Transverse colon (tissue), 4 donors: ENCODE measurements around the gene CRYM. TPM values are rescaled to one million over a fixed set of nuclear protein-coding genes. Genes with fewer than 3 reads are reported as not detected.

Experiments
- DNase-seq: peaks from one replicate; pipeline ENCODE4 v3.0.0-alpha.2; 2019
- H3K27ac ChIP-seq, 4 donors: fragments of 200-600 bp; sonication (generic); 2 replicates each; pipeline ENCODE4 v1.5.1; 2016 to 2018; ENCODE audit warnings: inconsistent platforms in 4 of 4
- H3K27me3 ChIP-seq: fragments of 200-600 bp; sonication (generic); 2 replicates; pipeline ENCODE4 v1.5.1; 2017; ENCODE audit warnings: inconsistent platforms
- H3K36me3 ChIP-seq, 4 donors: fragments of 200-600 bp; sonication (generic); 2 replicates each; pipeline ENCODE4 v1.5.1; 2017 to 2019; ENCODE audit warnings: inconsistent platforms in 4 of 4
- H3K4me1 ChIP-seq, 4 donors: fragments of 200-600 bp; sonication (generic); 2 replicates each; pipeline ENCODE4 v1.5.1; 2017 to 2020; ENCODE audit warnings: inconsistent platforms in 4 of 4
- H3K4me3 ChIP-seq, 4 donors: fragments of 200-600 bp; sonication (generic); 1 replicate in 1 of 4; 2 replicates in 3 of 4; pipeline versions ENCODE4 v1.5.1 to v1.6.1; 2017 to 2019; ENCODE audit warnings: inconsistent platforms in 4 of 4
- H3K9me3 ChIP-seq, 2 donors: fragments of 200-600 bp; sonication (generic); 2 replicates each; pipeline ENCODE4 v1.5.1; 2017 to 2019; ENCODE audit warnings: inconsistent platforms in 2 of 2
- CTCF ChIP-seq, 5 experiments: fragments of 200-600 bp in 3 of 5; fragments of 450-650 bp in 2 of 5; sonication (generic) in 3 of 5; IDR thresholded peaks; 1 replicate in 2 of 5; 2 replicates in 3 of 5; pipeline ENCODE4 v1.5.1; 2016 to 2017; ENCODE audit warnings: antibody characterized with exemption in 5 of 5, inconsistent platforms in 3 of 5, mild to moderate bottlenecking in 2 of 5, moderate library complexity in 1 of 5
- EP300 ChIP-seq: sonication (generic); formaldehyde crosslinking; IDR thresholded peaks from one replicate; pipeline ENCODE4 v1.6.1; 2017; ENCODE audit warnings: antibody characterized with exemption, low read depth
- POLR2A ChIP-seq: fragments of 450-650 bp; IDR thresholded peaks from one replicate; pipeline ENCODE4 v1.6.1; 2016; ENCODE audit warnings: antibody characterized with exemption, mild to moderate bottlenecking, moderate library complexity
- POLR2AphosphoS5 ChIP-seq, 3 donors: sonication (generic); formaldehyde crosslinking; IDR thresholded peaks; one replicate each; pipeline ENCODE4 v1.6.1; 2016; ENCODE audit warnings: antibody characterized with exemption in 3 of 3
- WGBS, 2 donors: methylation state at CpG; one replicate each; pipeline ENCODE4 v1.1.5; 2018; ENCODE audit warnings: low coverage in 1 of 2; 5-methylcytosine and 5-hydroxymethylcytosine counted together
- in situ Hi-C, 4 donors: fragments of 200-750 bp; cut with MboI; loops; one replicate each; pipeline versions ENCODE4 v1.15.0 to v1.15.1; 2017; ENCODE audit warnings: low sequenced_read_pairs in 3 of 4, low pct_ligation_motif_present in 1 of 4, low pct_unique_long_range_greater_than_20kb in 1 of 4
- intact Hi-C: fragments of 100-400 bp; cut with DNase I; formaldehyde crosslinking; loops from one replicate; pipeline ENCODE4 v1.15.1; 2023; ENCODE audit warnings: low total_unique reads
- total RNA-seq, 4 donors: library from RNA; depleted of rRNA; stranded (reverse); fragments of >200 nt; gene quantifications; one replicate each; pipeline ENCODE4 v1.1.0, GENCODE V29; 2016

CRYM gene
- total RNA-seq, 4 donors from 2014 or later, result 5.6 to 23.1 (median 18.3) TPM; not detected in 1

DNA sequence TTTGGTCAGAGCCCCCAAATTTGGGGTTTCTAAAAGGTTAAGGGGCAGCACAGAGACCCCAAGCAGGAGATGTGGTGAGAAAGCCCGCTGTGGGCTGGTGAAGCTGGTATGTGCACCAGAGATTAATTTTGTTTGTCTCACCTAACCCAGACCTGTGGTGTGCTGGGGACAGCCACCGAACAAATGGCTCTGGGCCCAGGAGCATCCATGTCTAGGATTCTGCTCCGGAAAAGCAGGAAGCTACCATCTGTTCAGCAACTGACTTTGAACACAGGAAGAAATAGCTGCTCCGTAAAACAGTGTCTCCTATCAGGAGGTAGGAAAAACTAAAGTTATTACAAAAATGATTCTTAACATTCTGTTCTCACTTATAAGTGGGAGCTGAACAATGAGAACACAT is 64.0 kb downstream of the CRYM start:
- in situ Hi-C loops, result no loop called here
- Histone ChIP-seq H3K27me3 (peaks cover 2% of the 10 kb centered on the region), H3K27ac (no peak overlapping the region), H3K4me3 (no peak overlapping the region), H3K9me3 (no peaks in the 10 kb centered on the region), H3K4me1 (no peaks in the 10 kb centered on the region), H3K36me3 (no peaks in the 10 kb centered on the region)
- no peak for DNase-seq
- intact Hi-C loops, result no loop called here
- no peak for TF ChIP-seq EP300
- TF ChIP-seq CTCF (IDR thresholded peaks at IDR 0.05), result no peak
- no peak for TF ChIP-seq POLR2AphosphoS5 (IDR thresholded peaks at IDR 0.05)
- no peak for TF ChIP-seq POLR2A
- WGBS, 2 donors, result 63 to 76% methylated on average over 2 to 3 of the region's 4 CpGs

GRCh38 chr16:21211486-21211885 is 66.6 kb downstream of the CRYM start, which contains the start of gene ZP2:
Gene ZP2 (minus strand): TSS chr16:21211574. CDS start chr16:21211547, 27 bp downstream.
- no peak for DNase-seq
- Histone ChIP-seq H3K27ac (no peak within 1 kb of the TSS), H3K27me3 (peaks cover 2% of the 10 kb centered on the region), H3K4me1 (no peaks in the 10 kb centered on the region), H3K36me3 (no peaks in the 10 kb centered on the region), H3K9me3 (no peaks in the 10 kb centered on the region), H3K4me3 (no peak within 1 kb of the TSS)
- intact Hi-C loops (no loop called here), in situ Hi-C loops (no loop called here)
- WGBS, 2 donors, result 67% methylated on average over 5 of the region's 5 CpGs; no CpG with 5 or more reads in 1 of the 2 donors
- no peak for TF ChIP-seq POLR2A
- TF ChIP-seq CTCF (IDR thresholded peaks at IDR 0.05), result no peak
- TF ChIP-seq EP300, result no peak
- no peak for TF ChIP-seq POLR2AphosphoS5 (IDR thresholded peaks at IDR 0.05)

Other genes with a start within 250 kb of the CRYM start
- gene DNAH3, start 127.4 kb downstream of the CRYM start, total RNA-seq, result 10 to 100 TPM in 1 of 4 donors, 1 to 10 TPM in 3; 1.1 to 28.7 (median 5.5) TPM
- gene LDAF1, start 119.6 kb downstream of the CRYM start, total RNA-seq, result 10 to 100 TPM; 23.6 to 71.0 (median 59.3) TPM
- gene ZP2, start 66.7 kb downstream of the CRYM start, total RNA-seq, result under 1 TPM in 1 of 4 donors, not detected in 3; 0.27 TPM
- 10 to 100 TPM; 27.7 to 70.2 (median 41.4) TPM for gene ANKS4B, start 44.6 kb downstream of the CRYM start, total RNA-seq